Measurements from ENCODE around the gene COL28A1.

The COL28A1 gene

GRCh38 chr7:7557252-7557651 is 21.6 kb upstream of the COL28A1 start:
- no peak for DNase-seq

DNA sequence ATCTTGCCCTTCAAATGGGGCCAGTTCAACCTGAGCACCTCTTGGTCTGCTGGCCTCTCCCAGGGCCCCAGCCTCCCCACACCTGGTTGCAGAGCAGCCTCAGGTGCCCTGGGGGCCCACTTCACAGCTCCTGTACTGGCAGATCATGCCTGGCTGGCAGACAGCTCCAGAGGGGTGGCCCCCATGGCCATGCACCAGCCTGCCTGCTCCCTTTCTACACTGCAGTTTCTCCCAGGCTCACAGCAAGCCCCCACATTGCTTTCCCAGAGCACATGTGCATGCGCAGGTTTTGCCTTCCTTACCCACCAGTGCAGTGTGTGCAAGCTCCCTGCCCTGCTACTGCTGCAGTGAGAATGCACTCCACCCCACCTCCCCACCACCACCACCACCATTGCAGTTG is 21.2 kb upstream of the COL28A1 start:
- DNase-seq, result no peak

- DNase-seq, result no peak
Measured at GRCh38 chr7:7554649-7555575, 19.2 kb upstream of the COL28A1 start.

DNA sequence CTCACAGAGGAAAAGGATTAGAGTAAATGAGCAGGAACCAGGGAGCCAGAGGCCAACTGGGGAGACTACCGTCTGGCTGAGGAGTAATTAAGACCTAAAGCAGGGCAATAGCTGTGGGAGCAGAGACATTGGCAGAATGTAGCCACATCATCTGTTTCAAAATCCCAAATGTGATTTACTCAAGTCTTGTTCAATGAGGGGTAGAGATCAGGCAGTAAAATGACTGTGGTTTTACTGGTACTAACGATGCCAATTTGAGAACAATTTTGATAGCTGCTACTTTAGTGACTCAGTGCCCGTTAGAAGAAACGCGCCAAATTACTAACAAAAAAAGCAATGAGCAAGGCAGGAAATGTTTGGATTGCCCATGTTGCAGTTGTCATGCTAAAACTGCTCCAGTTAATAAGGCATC is 18.4 kb upstream of the COL28A1 start:
- DNase-seq, result no peak

DNA sequence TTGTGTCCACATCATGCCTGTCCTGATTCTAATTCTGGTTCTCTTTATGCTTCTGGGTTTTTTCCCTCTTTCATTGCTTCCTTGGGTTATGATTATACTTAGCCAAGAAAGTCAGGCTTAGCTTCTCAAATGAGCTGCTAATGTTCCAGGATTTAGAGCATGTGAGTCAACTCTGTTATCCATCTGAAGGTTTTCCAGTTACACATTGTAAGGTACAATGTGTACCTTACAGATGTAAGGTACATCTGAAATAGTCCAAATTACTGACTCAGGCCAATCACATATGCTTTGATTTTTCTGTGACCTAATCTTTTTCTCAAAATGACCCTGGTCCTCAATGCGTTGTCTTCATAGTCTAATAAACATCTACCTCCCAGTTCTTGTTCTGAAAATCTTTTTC is 17.7 kb upstream of the COL28A1 start:
- DNase-seq, result no peak

DNA sequence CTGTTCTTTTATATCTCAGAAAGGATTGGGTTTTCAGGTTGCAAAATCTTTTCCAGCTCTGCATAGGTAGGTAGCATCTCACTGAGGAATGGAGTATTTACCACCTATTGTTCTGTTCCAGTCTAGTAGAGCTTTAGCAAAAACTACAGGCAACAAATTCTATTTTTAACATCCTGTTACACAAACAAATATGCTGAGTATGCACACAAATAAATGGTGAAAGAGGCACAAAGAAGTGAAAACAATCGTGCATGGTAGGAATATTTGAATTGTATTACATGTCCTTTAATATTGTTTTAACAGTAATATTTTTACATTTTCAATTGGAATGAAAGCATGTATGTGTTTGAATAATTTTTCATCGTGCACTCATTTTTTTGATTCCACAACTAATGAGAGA is 16.5 kb upstream of the COL28A1 start:
- DNase-seq, result no peak

DNA sequence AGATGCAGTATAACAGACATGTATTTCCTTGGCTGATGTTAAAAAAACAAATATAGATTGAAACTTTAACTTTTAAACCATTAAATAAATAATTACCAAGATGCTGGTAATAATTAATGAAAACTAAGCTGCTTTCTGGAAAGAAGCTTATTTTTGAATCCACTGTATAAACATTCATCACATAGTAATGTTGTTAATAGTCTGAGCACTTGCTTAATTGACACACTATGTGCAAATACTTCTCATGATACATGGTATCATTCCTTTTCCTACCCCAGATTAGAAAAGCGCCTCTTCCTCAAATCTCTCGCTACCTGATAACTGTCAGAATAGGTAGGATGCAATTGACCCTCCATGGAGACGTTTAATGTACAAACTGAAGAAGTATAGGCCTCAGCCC is 15.0 kb upstream of the COL28A1 start:
- DNase-seq, result no peak

DNA sequence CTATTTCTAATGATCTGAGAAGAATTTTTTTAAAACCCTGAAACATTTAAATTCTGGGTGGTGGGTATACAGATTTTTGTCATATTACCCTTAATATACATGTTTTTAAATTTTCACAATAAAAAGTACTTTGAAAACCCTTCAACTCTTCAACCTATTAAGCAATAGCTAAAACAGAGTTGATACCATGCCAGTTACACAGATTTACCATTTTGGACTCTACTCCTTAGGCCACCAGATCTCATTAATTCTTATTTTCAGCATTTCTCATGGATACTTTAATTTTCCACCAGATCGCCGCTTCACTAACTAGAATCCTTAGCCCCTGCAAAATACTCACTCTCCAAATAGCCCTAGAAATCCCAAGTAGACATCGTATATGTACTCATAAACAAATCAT is 12.7 kb upstream of the COL28A1 start:
- DNase-seq, result no peak

DNA sequence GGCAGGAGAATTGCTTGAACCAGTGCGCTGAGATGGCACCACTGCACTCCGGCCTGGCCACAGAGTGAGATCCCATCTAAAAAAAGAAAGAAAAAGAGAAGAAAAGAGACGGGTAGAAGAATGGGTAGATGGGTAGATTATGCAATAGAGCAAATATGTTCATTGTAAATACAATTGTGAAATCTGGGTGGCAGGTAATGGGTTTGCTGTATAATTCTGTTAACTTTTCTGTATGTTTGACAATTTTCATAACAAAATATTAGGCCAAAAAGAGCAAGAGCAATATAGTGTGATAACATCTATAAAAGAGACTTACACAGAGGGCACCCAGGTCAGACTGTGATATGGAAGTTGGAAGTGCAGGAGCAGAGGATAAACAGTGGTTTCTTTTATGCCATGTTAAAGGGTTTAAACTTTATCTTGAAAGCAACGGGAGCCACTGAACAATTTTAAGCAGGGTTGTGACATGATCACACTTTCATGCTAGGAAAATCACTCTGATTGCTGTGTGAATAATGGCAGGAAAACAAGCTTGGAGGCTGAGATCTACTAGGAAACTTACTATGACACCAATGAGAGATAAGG is 6.7 kb upstream of the COL28A1 start:
- no peak for DNase-seq

DNA sequence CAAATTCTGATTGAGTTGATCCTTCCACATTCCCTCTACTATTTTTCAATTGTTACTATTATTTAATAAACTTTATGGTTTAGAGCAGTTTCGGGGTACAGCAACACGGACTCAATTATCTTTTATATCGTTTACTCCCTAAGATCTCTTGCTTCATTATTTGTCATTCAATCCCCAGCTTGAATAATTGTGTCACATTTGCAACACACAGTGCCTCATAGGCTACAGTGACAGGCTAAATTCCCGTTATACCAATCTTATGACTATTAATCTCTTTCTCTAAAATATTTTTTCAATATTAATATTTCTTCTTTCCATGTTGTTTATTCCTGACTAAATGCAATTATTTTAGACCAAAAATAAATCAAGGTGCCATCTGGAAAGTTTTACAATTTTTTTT is 4.0 kb upstream of the COL28A1 start:
- DNase-seq, result no peak

DNA sequence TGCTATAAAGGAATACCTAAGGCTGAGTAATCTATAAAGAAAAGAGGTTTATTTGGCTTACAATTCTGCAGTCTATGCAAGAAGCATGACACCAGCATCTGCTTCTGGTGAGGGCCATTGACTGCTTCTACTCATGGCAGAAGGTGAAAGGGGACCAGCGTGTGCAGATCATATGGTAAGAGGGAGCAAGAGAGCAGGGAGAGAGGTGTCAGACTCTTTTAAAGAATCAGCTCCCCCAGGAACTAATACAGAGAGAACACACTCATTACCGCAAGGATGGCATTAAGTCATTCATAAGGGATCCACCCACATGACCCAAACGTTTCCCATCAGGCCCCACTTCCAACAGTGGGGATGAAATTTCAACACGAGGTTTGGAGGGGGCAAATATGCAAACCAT is 3.5 kb upstream of the COL28A1 start:
- DNase-seq, result no peak

DNA sequence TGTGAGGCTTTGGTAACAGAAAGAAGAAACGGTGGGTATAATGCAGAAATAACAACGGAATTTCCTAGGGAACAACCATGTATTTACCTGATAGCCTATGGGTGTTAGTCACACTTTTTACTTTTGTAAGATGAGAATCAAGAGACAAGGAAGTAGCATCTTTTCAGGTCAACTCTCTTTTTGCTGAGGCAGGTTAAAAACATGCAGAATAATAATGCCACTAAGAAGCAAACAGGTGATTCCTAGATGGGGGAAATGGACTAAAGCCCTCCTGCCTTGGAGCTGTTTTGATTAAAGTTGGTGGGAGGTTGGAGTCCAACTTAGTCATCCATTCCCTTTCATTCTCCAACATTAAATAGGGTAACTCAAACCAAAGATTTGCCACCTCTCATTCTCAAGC is 2.0 kb upstream of the COL28A1 start:
- no peak for DNase-seq

DNA sequence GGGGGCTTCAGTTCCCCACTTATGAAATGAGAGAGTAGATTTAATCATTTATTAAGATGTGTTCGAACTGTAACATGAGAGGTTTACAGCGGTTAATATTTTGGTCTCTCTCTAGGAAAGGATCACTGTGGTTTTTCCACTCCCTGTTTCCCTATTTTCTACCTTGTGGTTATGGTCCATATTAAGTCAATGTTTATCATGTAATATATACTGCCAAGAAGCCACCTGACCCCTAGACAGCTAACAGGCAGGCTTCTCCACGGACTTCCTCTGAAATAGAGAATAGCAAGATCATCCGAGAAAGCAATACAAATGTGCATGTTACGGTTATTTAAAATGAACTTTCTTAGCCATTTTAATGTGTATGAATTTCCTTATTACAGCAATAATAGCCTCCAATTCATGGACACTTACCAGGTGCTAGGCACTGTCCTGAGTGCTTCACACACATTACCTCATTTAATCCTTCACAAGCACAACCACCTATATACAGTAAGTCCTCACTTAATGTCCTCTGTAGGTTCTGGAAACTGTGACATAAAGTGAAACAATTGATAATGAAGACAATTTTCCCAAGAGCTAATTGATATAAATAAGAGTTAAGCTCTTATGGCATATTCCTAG is 835 bp upstream of the COL28A1 start:
- DNase-seq, result no peak

- no peak for DNase-seq
Measured at GRCh38 chr7:7533831-7534430, 1.7 kb downstream of the COL28A1 start.

DNA sequence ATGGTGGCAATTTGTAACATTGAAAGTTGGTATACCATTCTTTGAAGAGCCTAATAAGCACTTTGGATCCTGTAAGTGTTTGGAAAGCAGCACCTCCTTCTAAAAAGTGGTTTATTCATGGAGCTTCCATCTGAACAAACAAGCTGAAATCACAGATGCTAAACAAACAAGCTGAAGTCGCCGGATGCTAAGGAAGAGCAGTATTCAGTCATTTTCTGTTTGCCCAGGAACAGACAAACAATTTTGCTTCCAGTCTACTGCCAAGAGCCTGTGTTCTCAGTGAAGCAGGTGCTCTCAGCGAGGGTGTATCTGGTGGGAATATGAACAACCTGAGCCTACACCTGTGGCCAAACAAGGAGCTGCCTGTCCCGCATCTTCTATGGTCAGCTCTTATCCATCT is 6.3 kb downstream of the COL28A1 start:
- no peak for DNase-seq

DNA sequence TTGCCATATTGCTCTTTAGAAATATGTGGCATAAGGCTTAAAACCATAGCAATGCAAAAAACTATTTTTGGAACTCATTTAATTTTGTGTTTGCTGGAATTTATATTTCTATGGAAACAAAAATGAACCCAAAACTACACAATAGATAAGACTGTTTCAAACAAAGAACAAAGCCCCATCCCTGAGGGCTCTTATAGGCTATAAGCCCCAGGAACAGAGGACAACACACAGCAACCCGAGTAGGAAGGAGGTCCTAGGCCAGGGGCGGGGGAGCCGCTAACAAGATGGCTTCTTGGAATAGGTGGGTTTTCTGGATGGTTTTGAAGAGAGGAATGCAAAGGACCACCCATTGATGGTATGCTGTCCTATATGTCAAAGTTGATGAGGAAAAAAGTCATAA is 8.6 kb downstream of the COL28A1 start:
- no peak for DNase-seq

DNA sequence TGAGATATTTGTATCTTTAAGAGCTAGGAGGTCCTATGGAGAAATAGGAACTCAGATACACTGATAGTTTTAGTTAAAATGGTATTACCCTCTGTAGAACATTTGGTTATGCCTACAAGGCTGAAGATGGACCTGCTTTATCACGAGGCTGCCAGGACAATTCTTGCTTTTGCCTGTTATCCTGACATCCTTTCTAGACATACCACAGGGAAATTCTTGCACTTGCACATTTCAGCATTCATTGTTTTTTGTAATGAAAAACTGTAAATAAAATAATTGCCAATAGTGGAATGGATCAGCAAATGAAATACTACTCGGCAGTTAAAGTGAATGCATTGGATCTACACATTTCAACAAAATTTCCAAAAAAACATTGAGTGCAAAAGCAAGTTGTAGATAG is 9.7 kb downstream of the COL28A1 start:
- DNase-seq, result no peak

GRCh38 chr7:7524121-7524520 is 11.6 kb downstream of the COL28A1 start:
- no peak for DNase-seq

DNA sequence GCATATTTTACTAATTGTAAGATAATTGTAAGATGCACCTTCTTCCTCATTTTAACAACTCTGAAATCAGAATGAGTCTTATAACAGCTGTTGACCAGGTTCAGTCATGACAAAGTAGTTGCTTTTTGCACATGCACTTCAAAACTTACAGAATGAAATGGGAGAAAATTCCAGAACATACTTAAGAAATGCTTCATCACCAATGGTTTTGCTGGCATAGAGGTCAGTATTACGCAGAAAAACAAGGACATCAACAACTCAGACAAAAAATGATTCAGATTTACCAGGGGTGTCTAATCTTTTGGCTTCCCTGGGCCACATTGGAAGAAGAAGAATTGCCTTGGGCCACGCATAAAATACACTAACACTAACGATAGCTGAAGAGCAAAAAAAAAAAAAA is 13.3 kb downstream of the COL28A1 start:
- no peak for DNase-seq

- no peak for DNase-seq
Measured at GRCh38 chr7:7521259-7521658, 14.4 kb downstream of the COL28A1 start.

- no peak for DNase-seq
Measured at GRCh38 chr7:7519528-7519927, 16.1 kb downstream of the COL28A1 start.

DNA sequence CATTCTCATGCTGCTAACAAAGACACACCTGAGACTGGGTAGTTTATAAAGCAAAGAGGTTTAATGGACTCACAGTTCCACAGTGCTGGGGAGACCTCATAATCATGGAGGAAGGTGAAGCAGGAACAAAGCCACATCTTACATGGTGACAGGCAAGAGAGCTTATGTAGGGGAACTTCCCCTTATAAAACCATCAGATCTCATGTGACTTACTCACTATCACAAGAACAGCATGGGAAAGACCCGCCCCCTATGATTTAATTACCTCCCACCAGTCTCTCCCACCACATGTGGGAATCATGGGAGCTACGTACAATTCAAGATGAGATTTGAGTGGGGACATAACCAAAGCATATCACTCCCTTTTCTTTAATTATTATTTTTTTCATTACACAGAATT is 16.6 kb downstream of the COL28A1 start:
- no peak for DNase-seq

GRCh38 chr7:7517754-7518153 is 17.9 kb downstream of the COL28A1 start:
- no peak for DNase-seq

GRCh38 chr7:7516662-7517061 is 19.0 kb downstream of the COL28A1 start:
- DNase-seq, result no peak
